ENCODE data around the gene PPP1CA.
A peak's percentile ranks its signal among the peaks of the same experiment; 100 is the strongest.

Gene PPP1CA

DNA sequence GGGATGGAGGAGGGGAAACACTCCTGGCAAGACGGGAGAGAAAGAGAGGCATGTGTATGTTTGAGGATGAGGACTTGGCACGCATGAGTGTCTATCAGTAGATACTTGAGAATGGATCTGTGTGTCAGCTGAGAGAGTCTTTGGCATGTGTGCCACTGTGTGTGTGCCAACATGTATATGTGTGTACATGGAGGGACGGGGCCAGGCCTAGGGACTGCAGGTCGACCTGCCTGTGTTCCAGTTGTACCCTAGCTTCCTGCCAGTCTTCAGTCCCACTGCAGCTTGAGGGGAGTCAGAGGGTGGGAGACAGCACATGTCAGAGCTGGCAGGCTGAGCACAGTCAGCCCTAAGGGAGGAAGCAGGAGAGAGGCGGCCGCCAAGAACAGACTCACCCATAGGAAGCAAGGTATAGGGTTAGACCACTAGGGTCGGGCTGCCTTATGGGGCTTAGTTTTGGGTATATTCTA is 33.9 kb downstream of the PPP1CA start:
- DNase-seq = no peak

DNA sequence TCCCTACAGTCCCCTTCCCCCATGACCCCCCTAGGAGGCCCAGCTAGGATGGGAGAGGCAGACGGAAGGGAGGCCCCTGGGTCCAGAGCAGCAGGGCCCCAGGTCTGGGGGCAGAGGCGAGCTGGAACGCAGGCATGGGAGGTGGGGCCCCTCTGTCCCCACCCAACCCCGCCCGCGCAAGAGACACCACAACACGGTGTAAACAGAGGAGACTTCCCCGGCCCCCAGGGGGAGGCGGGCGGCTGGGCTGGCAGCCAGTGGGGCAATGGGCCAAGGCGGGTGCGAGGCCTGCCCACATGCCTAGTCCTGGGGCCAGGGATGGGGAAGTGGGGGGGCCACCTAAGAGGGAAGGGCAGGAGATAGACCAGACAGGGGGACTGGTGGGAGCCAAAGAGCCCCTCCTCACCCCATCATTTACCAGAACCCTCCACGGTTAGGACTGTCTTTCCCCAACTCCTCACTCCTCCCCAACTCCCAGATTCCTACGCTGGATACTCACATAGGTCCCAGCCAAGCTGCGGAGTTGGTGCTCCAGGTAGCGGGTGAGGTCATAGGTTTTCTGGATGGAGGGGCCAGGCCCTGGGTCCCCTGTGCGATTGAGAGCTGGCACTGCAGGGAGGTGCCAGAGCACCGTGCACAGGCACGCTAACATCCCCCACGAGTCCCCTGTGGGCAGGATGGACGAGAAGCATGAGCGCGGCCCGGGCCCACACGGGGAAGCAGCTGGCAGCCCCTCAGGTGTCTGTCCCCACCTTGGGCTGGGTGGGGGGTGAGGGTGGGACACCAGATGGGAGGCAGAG is 34.5 kb downstream of the PPP1CA start:
- DNase-seq = no peak

DNA sequence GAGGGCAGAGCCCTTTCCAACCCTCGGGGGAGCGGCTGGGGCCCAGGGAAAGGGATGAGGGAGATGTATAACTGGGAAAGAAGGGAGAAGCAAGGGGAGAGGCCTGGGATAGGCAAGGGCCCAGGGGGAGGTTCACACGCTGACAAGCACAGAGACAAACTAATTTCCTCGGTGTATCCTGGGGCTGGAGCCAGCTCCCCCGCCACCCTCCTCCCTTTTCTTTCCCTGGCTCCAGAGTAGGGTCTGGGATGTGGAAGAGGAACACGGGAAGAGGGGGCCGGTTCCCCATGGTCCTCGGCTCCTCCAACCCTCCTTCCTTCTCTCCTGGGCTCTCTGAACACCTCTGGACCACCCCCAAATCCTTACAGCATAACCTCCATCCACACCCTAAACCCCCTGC is 35.1 kb downstream of the PPP1CA start:
- DNase-seq = no peak

DNA sequence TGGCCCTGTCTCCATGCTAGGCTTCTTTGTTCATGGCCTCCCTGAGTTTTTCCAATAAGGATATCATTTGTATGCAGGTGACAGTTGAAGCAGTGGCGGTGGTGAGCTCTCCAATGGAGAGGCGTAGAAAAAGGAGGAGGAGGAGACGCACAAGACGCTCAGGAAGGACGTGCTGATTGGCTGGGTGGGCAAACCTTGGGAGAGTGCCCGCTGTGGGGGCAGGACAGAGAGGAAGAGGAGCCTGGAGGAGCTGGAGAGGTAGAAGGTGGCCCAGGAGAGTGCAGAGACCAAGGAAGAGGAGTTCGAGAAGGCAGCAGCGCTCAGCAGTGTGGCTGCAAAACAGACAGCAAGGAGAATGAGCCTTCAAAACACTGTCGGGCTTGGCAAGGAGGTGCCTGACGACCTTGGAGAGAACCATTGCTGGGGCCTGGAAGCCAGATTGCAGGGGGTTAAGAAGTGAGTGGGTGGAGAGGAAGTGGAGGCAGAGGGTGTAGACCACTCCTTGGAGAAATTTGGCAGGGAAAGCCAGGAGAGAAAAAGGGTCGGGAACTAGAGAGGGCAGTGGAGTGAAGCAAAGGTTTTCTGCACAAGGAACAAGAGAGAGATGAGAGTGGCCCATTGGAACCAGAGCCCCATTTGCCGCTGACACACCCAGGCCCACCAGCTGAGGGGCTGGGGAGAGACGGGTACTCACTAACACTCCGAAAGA is 35.8 kb downstream of the PPP1CA start:
- DNase-seq = no peak

DNA sequence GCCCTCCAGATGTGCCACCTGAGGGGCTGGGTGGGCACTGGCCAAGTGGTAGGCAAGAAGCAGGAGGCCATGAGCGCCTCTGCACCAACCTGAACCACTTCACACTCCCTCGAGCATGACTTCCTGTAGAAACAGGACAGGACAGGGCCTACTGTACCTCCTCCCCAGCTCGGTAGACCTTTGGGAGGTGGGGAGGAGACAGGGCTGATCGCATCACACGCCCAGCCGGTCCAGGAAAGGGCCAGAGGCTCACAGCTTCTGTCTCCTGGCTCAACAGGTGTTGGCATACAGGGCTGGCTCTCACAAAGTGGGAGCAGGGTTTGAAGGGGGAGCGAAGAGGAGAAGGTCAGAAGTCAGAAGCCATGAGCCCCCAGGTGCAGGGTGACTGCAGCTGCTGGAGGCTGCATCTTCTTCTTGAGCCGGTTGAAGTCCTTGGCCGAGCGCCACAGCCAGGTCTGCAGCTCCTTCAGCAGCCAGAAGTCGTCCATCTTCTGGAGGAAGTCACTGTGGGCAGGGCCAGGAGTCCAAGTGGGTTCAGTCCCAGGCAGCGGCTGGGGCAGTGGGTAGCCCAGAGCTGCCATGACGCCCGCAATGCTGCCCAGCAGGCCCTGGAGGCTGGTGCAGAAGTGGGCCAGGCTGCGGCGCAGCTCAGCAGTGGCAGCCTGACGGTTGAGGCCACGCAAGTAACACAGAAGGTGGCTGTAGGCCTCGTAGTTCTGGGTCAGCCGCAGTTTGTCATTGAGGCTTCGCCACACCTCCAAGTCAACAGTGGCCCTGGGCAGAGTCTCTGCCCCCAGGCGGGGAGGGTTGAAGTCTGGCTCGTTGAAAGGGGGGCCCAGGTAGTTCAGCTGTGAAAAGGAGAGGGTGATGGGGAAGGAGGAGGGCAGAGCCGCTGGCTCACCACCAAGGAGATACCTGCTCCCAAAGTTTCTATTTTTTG is 36.6 kb downstream of the PPP1CA start:
- DNase-seq = no peak

DNA sequence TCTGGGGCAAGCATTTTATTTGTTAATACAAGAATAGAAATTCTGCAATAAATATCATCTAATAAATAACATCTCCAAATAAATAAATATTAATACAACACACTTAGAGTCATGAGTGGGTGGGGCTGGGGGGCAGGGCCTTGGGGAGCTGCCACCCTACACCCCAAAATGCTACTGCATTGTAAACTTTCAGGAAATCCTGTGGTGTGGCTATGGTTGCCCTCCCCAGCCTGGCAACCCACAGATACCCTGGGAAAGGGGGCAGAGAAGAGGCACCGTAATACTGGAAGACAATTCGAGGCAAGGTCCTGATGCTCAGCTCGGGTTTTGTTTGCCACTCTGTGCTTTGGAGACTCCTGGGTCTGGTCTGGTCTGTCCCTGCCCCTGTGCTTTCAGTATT is 37.5 kb downstream of the PPP1CA start:
- DNase-seq = no peak

DNA sequence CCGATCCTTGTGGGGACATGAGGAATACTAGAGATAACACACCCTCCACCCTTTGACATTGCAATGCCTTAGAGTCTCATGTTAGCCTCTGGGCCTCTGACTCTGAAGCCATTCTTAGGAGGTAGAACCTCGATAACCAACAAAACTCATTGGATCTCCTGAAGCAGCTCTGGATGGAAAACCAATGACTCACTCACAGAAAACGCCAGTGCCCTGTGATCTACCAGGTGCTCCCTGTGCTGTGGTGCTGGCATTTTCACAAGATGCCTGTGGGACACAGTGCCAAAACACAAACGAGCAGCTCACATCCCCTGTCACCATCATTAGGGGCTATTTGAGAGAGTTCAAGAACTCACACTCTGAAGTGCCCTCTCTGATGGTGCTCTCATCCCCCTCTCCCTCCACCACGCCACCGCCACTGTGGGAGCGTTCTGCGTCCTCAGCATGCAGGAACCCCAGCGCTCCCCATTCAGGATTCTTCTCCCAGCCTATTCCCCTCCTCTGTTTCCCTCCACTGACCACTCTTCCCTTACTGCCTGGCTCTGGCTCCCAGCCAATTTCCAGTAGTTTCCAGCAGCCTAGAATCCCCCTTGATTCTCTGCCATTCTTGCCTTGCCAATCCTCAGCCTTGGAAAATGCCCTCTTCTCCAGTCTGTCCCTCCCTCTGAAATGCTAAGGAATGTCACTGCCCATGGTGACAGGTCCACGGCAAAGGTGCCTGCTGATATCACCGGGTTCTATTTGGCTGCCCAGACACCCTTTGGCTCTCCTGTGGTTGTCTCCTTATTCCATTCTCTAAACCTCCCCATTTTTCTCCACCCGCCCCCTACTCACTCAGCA is 43.6 kb downstream of the PPP1CA start:
- DNase-seq = no peak

DNA sequence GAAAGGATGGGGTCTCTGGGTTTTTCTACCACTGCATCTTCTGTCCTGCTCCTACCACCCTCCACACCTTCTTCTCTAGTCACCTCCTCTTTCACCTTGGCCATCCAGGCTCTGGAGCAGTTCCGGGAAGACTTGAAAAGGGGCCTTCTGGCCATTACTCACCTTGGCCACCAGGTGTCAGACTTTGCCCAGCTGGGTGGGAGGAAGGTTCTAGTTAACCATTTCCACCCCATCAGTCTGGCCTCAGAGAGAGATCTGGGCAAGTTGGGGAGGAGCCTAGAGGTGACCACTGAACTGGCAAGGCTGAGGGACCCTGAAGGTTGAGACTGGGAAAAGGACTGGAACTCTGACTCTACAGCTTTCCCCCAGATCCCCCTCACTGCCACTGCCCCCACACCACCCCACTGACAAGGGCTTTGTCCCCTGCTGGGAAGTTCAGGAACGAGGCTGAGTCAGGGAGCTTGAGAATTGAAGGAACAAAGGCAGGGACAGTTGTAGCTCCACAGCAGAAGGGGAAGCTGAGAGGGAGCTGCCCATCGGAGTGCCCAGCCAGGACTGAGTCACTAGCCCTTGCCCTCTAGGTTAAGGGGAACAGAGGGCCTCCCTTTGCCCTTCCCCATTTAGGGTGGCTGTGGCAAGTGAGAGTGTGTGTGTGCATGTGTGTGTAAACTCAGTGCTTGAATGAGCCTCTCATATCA is 44.6 kb downstream of the PPP1CA start:
- peak; percentile 55 for DNase-seq

DNA sequence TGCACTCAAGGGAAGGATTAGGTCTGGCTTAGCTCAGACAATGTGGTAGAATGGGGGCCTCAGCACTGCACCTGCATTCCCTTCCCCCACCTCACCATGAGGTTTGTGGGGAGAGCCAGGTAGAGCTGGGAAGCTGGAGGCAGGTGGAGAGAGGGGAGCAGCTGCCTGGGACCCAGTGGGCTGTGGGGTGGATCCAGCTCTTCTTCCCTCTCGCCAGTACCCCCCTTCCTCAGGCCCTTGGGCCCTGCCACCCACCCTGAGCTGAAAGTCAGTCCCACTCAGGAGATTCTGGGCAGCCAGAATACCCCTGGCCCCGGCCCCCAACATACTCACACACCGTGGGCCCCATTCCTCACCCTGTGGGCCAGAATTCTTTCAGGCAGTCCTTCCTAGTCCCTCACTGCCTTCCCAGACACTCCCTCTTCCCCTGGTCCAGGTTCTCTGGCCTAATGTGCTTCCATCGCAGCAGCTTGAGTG is 45.2 kb downstream of the PPP1CA start:
- no peak for DNase-seq

DNA sequence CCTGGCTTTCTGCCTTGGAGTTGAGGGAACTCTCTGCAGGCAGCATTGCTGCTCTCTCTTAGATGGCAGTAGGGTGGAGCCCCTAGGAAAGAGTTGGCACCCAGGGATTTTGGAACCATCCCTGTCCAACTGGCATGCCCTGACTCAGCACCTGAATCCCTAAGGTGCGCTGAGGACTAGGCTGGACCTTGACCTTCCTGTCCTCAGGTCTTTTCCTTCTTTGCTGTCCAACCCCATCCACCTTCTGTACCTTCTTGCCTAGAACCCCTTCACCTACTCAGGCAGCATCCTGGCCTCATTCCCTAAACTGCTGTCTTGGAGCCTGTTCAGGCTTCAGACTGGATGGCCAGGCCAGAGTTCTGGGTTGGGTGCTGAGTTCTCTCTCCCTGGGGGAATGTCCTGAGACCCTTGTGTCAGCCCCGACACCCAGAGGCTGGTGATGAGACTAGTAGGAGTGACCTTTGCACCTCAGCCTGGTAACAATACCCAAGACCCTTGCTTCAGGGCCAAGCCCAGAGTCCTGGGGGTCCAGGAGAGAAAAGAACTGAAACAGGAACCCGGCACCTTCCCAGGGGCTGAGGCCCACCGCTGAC is 45.8 kb downstream of the PPP1CA start:
- DNase-seq = no peak

DNA sequence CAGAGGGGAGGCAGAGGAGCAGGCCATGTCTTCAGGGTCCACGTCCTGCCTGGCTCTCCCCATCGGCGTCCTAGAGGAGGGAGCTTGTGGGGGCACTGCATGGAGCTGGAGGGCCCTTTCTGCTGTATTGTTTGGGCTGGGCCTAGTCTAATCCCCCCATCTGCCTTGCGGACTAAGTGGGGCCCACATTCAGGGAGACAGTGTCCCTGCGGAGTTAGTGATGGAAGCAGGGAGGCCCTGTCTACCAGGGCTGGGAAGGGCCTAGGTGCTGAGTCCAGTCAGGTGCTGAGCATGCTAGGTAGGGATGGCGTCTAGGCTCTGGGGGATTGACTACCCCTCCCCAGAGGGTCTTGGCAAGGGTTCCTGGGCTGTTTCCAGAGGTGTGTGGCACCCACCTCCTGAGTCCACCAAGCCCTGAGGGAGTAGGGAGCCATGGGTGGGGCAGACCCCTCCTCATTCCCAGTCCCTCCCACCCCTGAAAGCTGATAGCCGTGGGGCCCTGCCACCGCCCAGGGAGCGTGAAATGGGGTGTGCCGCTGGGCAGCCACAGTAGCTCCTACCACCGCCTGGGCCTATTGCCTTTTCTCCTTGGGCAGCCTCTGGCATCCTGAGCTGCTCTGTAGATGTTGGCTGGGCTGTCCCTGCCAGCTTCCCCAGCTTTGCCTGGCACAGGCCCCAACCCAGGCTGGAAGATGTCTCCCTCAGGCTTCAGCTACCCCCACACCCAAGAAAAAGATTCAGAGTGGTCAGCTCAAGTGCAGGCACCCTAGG is 46.5 kb downstream of the PPP1CA start:
- DNase-seq = no peak

DNA sequence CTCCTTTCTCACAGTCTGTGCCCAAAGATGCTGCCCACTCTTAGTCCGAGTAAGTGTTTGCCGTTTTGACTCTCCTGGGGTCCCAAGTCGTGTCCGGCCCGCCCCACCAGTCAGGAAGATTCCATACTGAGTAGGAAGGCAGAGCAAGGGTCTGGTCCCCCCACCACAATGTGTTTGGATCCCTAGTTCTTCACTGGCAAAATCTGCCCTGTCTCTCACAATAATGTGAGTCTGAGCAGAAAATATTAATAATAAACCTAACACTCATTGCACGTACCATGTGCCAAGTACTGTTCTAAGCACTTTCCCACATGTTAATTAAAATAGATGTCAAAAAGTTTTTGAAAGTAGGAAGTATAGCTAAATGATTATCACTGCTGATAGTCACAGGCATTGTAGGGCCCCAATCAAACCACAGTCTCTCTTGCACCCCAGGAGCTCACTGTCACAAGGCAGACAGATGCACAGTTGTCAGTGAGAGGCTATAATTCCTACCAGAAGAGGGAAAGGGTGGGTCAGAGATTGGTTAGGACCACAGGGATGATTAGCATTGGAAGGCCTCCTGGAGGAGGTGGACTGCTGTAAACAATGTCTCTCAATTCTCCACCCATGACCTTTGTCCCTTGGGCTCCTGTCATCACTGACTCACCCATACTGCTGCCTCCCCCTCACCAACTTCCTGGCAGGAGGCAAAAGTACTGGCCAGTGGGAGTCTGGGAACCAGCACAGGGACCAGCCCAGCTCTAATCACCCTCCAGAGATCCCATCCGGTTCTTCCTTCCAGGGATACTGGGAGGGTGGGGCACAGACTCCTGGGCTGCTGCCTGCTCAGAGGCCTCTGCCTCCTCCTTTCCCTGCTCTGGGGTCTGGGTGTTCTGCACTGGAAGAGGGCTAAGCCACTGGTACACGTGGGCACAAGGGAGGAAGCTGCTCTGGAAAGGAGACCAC is 47.3 kb downstream of the PPP1CA start:
- DNase-seq = no peak

DNA sequence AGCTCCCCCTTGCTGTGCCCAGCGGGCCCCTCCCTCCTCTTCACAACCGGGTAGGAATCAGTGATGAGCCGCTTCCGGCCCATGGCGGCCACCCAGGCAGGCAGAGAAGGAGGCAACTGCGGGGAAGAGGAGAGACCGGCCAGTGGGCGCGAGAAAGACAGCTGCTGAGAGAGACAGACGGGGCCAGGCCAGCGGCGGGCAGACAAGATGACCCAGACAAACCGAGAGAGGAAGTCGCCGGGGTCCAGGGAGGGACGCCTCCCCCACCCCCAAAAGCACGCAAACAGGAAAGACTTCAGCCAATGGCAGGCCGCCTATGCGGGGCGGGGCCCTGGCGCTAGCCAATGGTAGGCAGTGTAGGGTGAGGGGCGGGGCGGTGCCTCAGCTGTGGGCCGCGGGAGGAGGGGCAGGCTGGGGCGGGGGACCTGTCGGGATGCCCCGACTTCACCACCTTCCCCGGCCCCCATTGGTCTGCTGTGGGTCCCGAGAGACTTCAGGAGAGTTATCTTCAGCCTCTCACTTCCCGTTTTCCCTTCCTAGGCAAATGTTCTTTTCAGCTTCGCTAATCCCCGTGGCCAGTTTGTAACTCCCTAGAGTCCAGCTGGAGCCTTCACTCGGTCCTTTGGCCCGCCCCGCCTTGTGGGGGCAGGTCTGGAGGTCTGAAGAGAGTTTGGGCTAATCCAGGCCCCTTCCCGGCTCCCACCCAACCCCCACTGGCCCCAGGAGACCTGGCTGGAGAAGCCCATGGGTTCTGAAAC is 48.2 kb downstream of the PPP1CA start, which contains the start of gene POLD4:
Gene POLD4, minus strand, starts transcription at position 230 of the 758 bp plus-strand sequence. Its CDS starts 147 bp downstream, at position 83.
- DNase-seq = peak; percentile 93

DNA sequence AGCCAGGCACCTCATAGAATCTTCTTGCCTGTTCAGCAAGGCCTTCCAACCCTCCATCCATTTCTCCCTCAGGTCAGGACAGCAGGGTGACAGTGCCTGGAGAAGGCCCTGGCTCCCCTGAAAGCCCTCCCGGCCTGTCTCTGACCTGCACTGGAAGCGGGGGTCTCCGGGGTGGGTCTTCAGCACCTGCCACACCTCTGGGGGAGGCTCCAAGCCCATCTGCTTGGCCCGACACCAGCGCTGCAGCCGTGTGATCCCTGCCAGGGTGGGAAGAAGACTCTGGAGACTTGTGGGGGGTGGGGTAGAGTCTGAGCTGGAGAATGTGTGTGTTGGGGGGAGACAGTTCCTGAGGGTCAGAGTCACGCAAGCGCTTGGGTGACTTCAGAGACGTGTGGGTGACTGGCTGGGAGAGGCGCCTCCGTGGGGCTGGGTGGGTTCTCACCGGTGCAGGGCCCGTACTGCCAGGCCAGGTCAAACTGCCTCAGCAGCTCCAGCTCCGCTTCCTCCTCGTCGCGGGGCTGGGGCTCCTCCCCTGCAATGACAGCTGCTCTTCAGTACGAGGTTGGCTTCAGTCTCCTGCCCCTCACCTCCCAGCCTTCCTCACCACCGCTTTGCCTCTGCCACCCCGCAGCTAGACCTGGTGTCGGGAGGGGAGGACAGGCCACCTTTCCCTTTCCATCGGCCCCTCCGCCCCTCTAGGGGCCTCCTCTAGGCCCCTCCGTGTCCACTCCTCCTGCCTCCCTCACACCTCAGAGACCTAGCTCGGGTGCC is 48.9 kb downstream of the PPP1CA start:
- DNase-seq = peak; percentile 67

DNA sequence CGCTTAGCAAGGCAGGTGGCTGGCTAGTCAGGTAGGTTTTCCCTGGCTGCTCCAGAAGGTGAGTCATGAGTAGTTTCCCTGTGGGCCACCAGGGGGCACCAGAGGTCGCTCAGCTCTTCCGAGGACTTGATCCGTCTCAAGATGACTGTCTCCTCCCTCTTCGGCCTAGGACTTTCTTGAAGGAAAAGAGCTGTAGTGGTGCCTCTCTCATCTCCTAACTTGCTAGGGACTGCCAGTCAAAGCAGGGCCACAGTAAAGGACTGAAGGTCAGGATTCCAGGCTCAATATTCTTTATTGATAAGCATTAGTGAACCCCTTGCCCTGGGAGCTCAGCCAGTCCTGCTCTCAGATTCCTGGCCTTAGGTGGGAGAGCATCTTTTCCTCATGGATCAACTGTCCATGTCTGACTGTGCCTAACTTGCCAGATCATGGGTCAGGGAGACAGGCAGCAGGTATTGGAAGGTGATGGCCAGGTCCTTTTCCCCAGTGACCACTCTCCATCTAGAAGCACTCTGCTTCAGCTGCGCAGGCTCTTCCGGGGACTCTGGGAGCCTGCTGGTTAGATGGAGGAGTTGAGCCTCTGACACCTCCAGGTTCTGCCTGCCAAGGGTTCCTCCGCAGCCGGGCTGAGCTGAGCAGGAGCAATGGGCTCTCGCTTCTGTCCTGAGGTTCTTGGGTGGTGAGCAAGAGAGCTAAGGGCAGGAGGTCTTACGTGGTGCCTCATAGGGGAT is 50.2 kb downstream of the PPP1CA start:
- peak; percentile 52 for DNase-seq

DNA sequence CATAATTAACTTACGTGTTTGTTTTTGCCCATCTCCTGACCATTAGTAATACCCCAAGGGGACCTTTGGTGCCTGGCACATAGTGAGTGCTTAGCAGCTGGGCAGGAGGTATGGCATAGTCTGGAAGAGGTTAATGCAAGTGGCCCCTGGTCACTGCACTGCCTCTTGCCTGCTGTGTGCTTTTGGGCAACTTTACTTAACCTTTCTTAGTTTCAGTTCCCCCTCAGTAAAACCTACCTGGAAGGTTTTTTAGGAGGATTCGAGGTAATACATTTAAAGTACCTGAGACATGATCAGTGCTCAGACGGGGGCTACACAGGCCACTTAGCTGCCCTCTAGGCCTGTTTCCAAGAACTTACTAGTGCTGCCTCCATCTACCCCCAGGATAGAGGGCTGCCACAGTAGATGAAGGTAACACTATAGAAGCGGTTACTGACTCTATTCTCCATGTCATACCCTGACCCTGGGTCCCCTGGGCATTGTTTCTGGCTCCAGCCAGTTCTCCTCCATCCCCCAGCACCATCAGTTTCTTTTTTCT is 51.7 kb downstream of the PPP1CA start:
- DNase-seq = no peak

Measured in stimulated activated naive CD4-positive, alpha-beta T cell treated with Interleukin-2 at 50 U/mL for 16 hours (primary cell).